Measurements from ENCODE around the gene GRK3. TPM values are rescaled to one million over a fixed set of nuclear protein-coding genes. Genes with fewer than 3 reads are reported as not detected.
"Not testable (repeated sequence)": the region's sequence is repeated elsewhere in the genome, so short reads cannot be mapped to it uniquely, and the experiment has no call there.

GRK3 gene
- total RNA-seq, 4 donors from 2014 or later, result 7.6 to 10.7 (median 8.8) TPM

DNA sequence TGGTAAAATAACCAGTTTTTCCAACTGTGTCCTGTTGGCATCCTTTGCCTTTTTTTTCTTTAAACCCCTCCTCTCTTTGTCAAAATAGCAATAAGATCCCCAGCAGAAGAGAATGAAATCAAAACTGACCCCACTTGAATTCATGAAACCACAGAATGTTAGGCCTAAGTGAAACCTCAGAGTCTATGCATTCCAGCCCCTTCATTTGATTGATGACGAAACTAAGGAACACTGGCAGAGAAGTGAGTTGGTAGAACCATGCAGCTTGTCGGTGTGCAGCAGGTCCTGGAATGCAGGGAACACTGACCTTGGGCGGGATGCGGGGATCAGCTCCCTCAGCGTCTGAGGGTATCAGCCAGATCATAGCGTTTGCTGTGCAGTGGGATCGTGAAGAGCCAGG is 57.5 kb downstream of the GRK3 start:
- no peak overlapping the region for H3K4me3 ChIP-seq (replicated peaks in 1 of 3)
- no peak for TF ChIP-seq POLR2A (IDR thresholded peaks at IDR 0.05)
- TF ChIP-seq, protein P1, sequence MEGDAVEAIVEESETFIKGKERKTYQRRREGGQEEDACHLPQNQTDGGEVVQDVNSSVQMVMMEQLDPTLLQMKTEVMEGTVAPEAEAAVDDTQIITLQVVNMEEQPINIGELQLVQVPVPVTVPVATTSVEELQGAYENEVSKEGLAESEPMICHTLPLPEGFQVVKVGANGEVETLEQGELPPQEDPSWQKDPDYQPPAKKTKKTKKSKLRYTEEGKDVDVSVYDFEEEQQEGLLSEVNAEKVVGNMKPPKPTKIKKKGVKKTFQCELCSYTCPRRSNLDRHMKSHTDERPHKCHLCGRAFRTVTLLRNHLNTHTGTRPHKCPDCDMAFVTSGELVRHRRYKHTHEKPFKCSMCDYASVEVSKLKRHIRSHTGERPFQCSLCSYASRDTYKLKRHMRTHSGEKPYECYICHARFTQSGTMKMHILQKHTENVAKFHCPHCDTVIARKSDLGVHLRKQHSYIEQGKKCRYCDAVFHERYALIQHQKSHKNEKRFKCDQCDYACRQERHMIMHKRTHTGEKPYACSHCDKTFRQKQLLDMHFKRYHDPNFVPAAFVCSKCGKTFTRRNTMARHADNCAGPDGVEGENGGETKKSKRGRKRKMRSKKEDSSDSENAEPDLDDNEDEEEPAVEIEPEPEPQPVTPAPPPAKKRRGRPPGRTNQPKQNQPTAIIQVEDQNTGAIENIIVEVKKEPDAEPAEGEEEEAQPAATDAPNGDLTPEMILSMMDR (IDR thresholded peaks at IDR 0.05), result no peak
- intact Hi-C loops (cut with DNase I), result no loop called here
- no peaks in the 10 kb centered on the region for H3K4me1 ChIP-seq
- H3K27ac ChIP-seq, result no peak overlapping the region
- H3K36me3 ChIP-seq, result no peaks in the 10 kb centered on the region
- no peaks in the 10 kb centered on the region for H3K27me3 ChIP-seq
- no peaks in the 10 kb centered on the region for H3K9me3 ChIP-seq
- no peak for DNase-seq
- WGBS, 2 donors, result 80 to 83% methylated on average over 7 of the region's 7 CpGs

DNA sequence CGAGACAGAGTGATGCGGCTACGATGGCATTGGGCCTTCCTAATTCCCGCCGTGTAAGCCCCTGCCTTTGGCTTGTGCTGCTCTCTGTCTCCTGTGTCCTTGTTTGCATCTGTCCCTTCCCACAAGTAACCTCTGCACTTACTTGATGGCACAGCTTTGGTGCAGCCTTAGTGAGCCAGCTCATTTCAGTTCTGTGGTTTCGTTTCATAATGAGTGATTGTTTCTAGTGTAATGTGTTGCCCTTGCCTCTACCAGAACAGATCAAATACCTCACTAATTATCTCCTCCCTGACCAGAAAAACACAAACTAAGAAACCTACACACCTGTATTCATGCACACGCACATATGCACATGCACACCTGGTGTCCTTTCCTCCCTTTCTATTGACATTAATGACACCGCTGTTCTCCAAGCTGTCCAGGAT is 58.8 kb downstream of the GRK3 start:
- DNase-seq, result no peak
- H3K27ac ChIP-seq, result no peak overlapping the region
- no peaks in the 10 kb centered on the region for H3K4me1 ChIP-seq
- H3K9me3 ChIP-seq, result no peaks in the 10 kb centered on the region
- TF ChIP-seq POLR2A (IDR thresholded peaks at IDR 0.05), result no peak
- TF ChIP-seq, protein P1 (IDR thresholded peaks at IDR 0.05), result no peak
- no peaks in the 10 kb centered on the region for H3K27me3 ChIP-seq
- H3K4me3 ChIP-seq (replicated peaks in 1 of 3), result no peak overlapping the region
- 89 to 94% methylated on average over 8 of the region's 8 CpGs for WGBS, 2 donors
- no peaks in the 10 kb centered on the region for H3K36me3 ChIP-seq
- intact Hi-C loops (cut with DNase I), result no loop called here

DNA sequence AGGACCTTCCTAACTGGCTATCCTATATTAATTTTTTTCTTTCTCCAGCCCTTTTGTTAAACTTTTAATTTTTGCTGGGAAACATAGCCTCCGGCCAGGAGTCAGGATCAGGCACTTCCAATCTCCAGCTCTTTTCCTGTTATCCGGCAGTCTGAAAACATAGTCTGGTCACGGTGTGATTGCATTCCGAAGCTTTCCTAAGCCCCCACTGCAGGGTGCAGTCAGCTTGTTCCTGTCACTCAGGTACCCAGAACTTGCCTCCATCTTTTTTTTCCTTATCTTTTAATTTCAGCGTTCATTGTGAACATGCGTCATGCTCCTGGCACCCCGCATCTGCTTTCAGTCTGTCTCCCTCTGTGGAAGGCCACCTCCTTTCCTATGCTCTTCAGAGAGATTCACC is 59.4 kb downstream of the GRK3 start:
- Histone ChIP-seq H3K27ac (no peak overlapping the region), H3K27me3 (no peaks in the 10 kb centered on the region), H3K36me3 (no peaks in the 10 kb centered on the region), H3K9me3 (no peaks in the 10 kb centered on the region), H3K4me3 (replicated peaks in 1 of 3) (no peak overlapping the region), H3K4me1 (no peaks in the 10 kb centered on the region)
- no peak for DNase-seq
- no peak for TF ChIP-seq POLR2A (IDR thresholded peaks at IDR 0.05)
- TF ChIP-seq, protein P1 (IDR thresholded peaks at IDR 0.05), result no peak
- 95 to 98% methylated on average over 7 of the region's 7 CpGs for WGBS, 2 donors
- intact Hi-C loops (cut with DNase I), result no loop called here

DNA sequence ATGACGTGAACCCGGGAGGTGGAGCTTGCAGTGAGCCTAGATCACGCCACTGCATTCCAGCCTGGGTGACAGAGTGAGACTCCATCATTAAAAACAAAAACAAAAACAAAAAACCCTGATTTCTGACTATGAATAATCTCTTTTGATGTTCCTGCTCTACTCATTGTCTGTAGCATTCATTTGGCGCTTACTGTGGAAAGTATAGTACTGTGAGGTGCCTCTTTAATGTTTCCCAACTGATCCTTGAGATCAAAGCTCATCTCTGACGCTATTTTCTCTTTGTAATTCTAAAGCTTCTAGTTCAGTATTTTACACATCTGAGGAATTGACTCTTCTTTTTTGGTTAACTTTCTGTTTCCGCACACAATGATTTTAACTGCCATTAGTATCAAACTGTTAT is 60.0 kb downstream of the GRK3 start:
- 95 to 97% methylated on average over 6 of the region's 6 CpGs for WGBS, 2 donors
- no peak overlapping the region for H3K27ac ChIP-seq
- H3K4me1 ChIP-seq, result no peaks in the 10 kb centered on the region
- no peak for TF ChIP-seq POLR2A (IDR thresholded peaks at IDR 0.05)
- TF ChIP-seq, protein P1 (IDR thresholded peaks at IDR 0.05), result no peak
- H3K9me3 ChIP-seq, result no peaks in the 10 kb centered on the region
- intact Hi-C loops (cut with DNase I), result no loop called here
- H3K27me3 ChIP-seq, result no peaks in the 10 kb centered on the region
- H3K36me3 ChIP-seq, result no peaks in the 10 kb centered on the region
- DNase-seq, result no peak
- no peak overlapping the region for H3K4me3 ChIP-seq (replicated peaks in 1 of 3)

DNA sequence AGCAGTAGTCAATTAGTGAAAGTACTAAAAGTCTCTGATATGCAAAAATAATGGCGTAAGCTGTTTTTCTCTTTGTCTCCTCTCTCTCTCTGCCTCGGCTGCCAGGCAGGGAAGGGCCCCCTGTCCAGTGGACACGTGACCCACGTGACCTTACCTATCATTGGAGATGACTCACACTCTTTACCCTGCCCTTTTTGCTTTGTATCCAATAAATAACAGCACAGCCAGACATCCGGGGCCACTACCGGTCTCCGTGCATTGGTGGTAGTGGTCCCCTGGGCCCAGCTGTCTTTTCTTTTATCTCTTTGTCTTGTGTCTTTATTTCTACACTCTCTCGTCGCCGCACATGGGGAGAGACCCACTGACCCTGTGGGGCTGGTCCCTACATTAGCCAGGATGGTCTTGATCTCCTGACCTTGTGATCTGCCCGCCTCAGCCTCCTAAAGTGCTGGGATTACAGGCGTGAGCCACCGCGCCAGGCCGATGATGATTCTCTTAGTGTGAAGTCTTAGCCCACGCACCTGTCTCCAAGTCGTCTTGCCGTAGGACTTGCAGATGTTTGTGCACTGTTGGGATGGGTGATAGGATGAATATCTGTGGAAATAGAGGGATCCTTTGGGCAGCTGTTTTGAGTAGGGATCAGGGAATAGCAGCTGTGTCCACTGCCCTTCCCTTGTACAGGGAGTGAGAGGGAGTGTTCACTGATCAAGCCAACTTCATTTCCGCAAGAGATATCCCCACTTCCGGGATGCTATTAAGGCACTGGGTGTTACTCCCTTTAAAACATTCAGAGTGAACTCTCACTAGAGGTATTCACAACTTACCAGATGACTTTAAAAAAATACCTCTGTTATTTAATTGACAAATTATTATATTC is 61.5 kb downstream of the GRK3 start:
- H3K9me3 ChIP-seq; DNase-seq; intact Hi-C loops (cut with DNase I); H3K4me3 ChIP-seq (replicated peaks in 1 of 3); H3K27me3 ChIP-seq; H3K36me3 ChIP-seq; H3K4me1 ChIP-seq; H3K27ac ChIP-seq: not testable (repeated sequence)
- WGBS, 2 donors, result 95 to 96% methylated on average over 18 to 20 of the region's 20 CpGs

Measured in thyroid gland (tissue), 4 donors.